H9 (cell line): ENCODE data around the gene OTUB2. TPM values are rescaled to one million over a fixed set of nuclear protein-coding genes. Genes with fewer than 3 reads are reported as not detected.

Experiments used
- DNase-seq: peaks from one replicate; pipeline ENCODE4 v3.0.0-alpha.2; 2017
- H2AFZ ChIP-seq: one replicate; pipeline ENCODE4 v1.6.1; 2013; ENCODE audit warnings: mild to moderate bottlenecking, low read length, control low read depth, moderate library complexity
- H2AK5ac ChIP-seq: 2 replicates; pipeline ENCODE4 v1.6.1; 2013; ENCODE audit warnings: low read length, control low read depth, mixed read lengths; ENCODE audit not compliant: insufficient read length
- H2BK120ac ChIP-seq: one replicate; pipeline ENCODE4 v1.6.1; 2013; ENCODE audit warnings: low read depth, mild to moderate bottlenecking, low read length, control low read depth, inconsistent platforms; ENCODE audit not compliant: poor library complexity, severe bottlenecking
- H2BK12ac ChIP-seq: 2 replicates; pipeline ENCODE4 v1.6.1; 2013; ENCODE audit warnings: low read length, control low read depth, mixed read lengths, low read depth; ENCODE audit not compliant: insufficient read length
- H2BK15ac ChIP-seq: 2 replicates; pipeline ENCODE4 v1.6.1; 2013; ENCODE audit warnings: low read depth, low read length, control low read depth
- H2BK20ac ChIP-seq: one replicate; pipeline ENCODE4 v1.6.1; 2013; ENCODE audit warnings: low read depth, mild to moderate bottlenecking, low read length, control low read depth, inconsistent platforms; ENCODE audit not compliant: poor library complexity, severe bottlenecking
- H2BK5ac ChIP-seq: 2 replicates; pipeline ENCODE4 v1.6.1; 2013; ENCODE audit warnings: low read length, control low read depth, mixed read lengths; ENCODE audit not compliant: insufficient read length
- H3K14ac ChIP-seq: 2 replicates; pipeline ENCODE4 v1.6.1; 2013; ENCODE audit warnings: low read length, control low read depth; ENCODE audit not compliant: insufficient read depth
- H3K18ac ChIP-seq: 2 replicates; pipeline ENCODE4 v1.6.1; 2013; ENCODE audit warnings: low read depth, mild to moderate bottlenecking, mixed read lengths, low read length, control low read depth; ENCODE audit not compliant: insufficient read length
- H3K23ac ChIP-seq: 2 replicates; pipeline ENCODE4 v1.6.1; 2013; ENCODE audit warnings: low read length, control low read depth, mixed read lengths, low read depth; ENCODE audit not compliant: insufficient read length
- H3K23me2 ChIP-seq: 2 replicates; pipeline ENCODE4 v1.6.1; 2013; ENCODE audit warnings: low read depth, mild to moderate bottlenecking, mixed read lengths, low read length, control low read depth; ENCODE audit not compliant: insufficient read length, poor library complexity, severe bottlenecking
- H3K27ac ChIP-seq: 2 replicates; pipeline ENCODE4 v1.5.1; 2013; ENCODE audit warnings: low read length, control low read depth, mixed read lengths, low read depth; ENCODE audit not compliant: insufficient read length
- H3K27me3 ChIP-seq: 2 replicates; pipeline ENCODE4 v1.6.1; 2013; ENCODE audit warnings: low read length, control low read depth, inconsistent platforms; ENCODE audit not compliant: insufficient read depth
- H3K4ac ChIP-seq: 2 replicates; pipeline ENCODE4 v1.6.1; 2013; ENCODE audit warnings: low read depth, mild to moderate bottlenecking, control low read depth, inconsistent platforms, low read length, moderate library complexity
- H3K4me1 ChIP-seq: 2 replicates; pipeline ENCODE4 v1.6.1; 2013; ENCODE audit warnings: low read length, control low read depth, inconsistent platforms; ENCODE audit not compliant: insufficient read depth
- H3K4me2 ChIP-seq: 2 replicates; pipeline ENCODE4 v1.6.1; 2013; ENCODE audit warnings: low read length, control low read depth, mixed read lengths; ENCODE audit not compliant: insufficient read length, insufficient read depth
- H3K56ac ChIP-seq: 2 replicates; pipeline ENCODE4 v1.6.1; 2013; ENCODE audit warnings: low read depth, mild to moderate bottlenecking, mixed read lengths, low read length, control low read depth; ENCODE audit not compliant: insufficient read length
- H3K79me1 ChIP-seq: 2 replicates; pipeline ENCODE4 v1.6.1; 2013; ENCODE audit warnings: low read depth, mild to moderate bottlenecking, moderate library complexity, low read length, control low read depth, inconsistent platforms; ENCODE audit not compliant: insufficient read depth, poor library complexity, severe bottlenecking
- H3K79me2 ChIP-seq: 2 replicates; pipeline ENCODE4 v1.6.1; 2013; ENCODE audit warnings: low read length, control low read depth, inconsistent platforms; ENCODE audit not compliant: insufficient read depth
- H3K9ac ChIP-seq: 2 replicates; pipeline ENCODE4 v1.6.1; 2013; ENCODE audit warnings: low read length, control low read depth, mixed read lengths; ENCODE audit not compliant: insufficient read length; ENCODE audit errors: extremely low read depth
- H3K9me3 ChIP-seq: one replicate; pipeline ENCODE4 v1.6.1; 2013; ENCODE audit warnings: low read depth, low read length, inconsistent platforms; ENCODE audit not compliant: control insufficient read depth
- H3T11ph ChIP-seq: one replicate; pipeline ENCODE4 v1.6.1; 2013; ENCODE audit warnings: mild to moderate bottlenecking, low read length, control low read depth, inconsistent platforms
- H4K20me1 ChIP-seq: one replicate; pipeline ENCODE4 v1.6.1; 2013; ENCODE audit not compliant: control insufficient read depth, insufficient read length, insufficient read depth
- H4K5ac ChIP-seq: 2 replicates; pipeline ENCODE4 v1.6.1; 2013; ENCODE audit warnings: low read depth, mild to moderate bottlenecking, mixed read lengths, low read length, control low read depth; ENCODE audit not compliant: insufficient read length
- H4K8ac ChIP-seq: replicated peaks from 2 replicates; pipeline ENCODE4 v1.6.1; 2013; ENCODE audit warnings: low read length, control low read depth, mixed read lengths, low read depth; ENCODE audit not compliant: insufficient read length
- H4K91ac ChIP-seq: 2 replicates; pipeline ENCODE4 v1.6.1; 2013; ENCODE audit warnings: low read depth, mild to moderate bottlenecking, moderate library complexity, mixed read lengths, low read length, control low read depth; ENCODE audit not compliant: insufficient read length
- H3K27ac Mint-ChIP-seq, 3 experiments: 2 replicates in 2 of 3; 3 replicates in 1 of 3; pipeline ENCODE4 v1.8.0; 2020 to 2021; ENCODE audit warnings: mixed read lengths in 3 of 3, mild to moderate bottlenecking in 1 of 3, moderate library complexity in 1 of 3
- H3K27me3 Mint-ChIP-seq: 2 replicates; pipeline ENCODE4 v1.8.0; 2021; ENCODE audit warnings: low read depth, mild to moderate bottlenecking, moderate library complexity, mixed read lengths
- H3K36me3 Mint-ChIP-seq, 3 experiments: 2 replicates in 2 of 3; 3 replicates in 1 of 3; pipeline ENCODE4 v1.8.0; 2020 to 2021; ENCODE audit warnings: low read depth in 3 of 3, mixed read lengths in 3 of 3; ENCODE audit not compliant: insufficient read depth in 1 of 3
- H3K4me1 Mint-ChIP-seq, 2 experiments: 2 replicates each; pipeline ENCODE4 v1.8.0; 2020; ENCODE audit warnings: mixed read lengths in 2 of 2
- H3K4me3 Mint-ChIP-seq, 2 experiments: 2 replicates in 1 of 2; 3 replicates in 1 of 2; pipeline ENCODE4 v1.8.0; 2020 to 2021; ENCODE audit warnings: mild to moderate bottlenecking in 2 of 2, mixed read lengths in 2 of 2, moderate library complexity in 1 of 2
- H3K9me3 Mint-ChIP-seq, 2 experiments: 2 replicates in 1 of 2; 3 replicates in 1 of 2; pipeline ENCODE4 v1.8.0; 2020; ENCODE audit warnings: mild to moderate bottlenecking in 2 of 2, mixed read lengths in 2 of 2, moderate library complexity in 1 of 2
- WGBS: extraction: QIAGEN DNeasy Blood & Tissue Kit; methylation state at CpG from one replicate; pipeline ENCODE4 v1.1.7; 2013; ENCODE audit warnings: missing lambda C conversion rate, low lambda C conversion rate, mixed read lengths; ENCODE audit not compliant: insufficient read length; ENCODE audit errors: extremely low coverage; 5-methylcytosine and 5-hydroxymethylcytosine counted together
- total RNA-seq: library from RNA; stranded (reverse); gene quantifications from 2 replicates; pipeline ENCODE4 v1.2.1, GENCODE V29; 2021
- TF ChIP-seq, protein P1 (sequence below): fragments of 200-600 bp; sonication (generic); conservative IDR thresholded peaks from 3 replicates; pipeline ENCODE4 v1.8.0; 2021; ENCODE audit warnings: antibody characterized with exemption, mild to moderate bottlenecking

OTUB2 gene
- total RNA-seq, 1 experiment from 2014 or later = 3.6 TPM

DNA sequence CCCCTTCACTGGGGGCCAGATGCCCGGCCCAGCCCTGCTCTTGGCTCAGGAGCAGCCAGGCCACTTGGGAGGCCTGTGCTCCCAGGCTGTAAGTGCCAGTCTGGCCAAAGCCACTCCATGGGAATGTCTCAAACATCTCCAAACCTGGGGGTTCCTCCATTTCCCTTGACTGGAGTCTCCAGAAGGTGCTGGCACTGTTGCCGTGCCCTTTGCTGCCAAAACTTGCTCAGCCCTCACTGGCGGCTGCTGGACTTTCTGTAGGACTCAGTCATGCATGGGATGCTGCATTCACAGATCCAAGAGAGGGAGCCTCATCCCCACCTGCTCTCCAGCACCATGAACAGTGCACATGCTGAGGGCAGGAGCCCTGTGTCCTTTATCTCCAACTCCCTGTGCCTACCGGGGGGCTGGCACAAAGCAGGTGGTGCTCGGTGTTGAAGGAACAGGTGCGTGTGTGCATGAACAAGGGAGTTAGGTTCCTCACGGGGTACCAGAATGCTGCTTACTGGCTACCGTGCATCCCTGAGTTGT is 9.6 kb upstream of the OTUB2 start:
- H3K36me3 Mint-ChIP-seq = no peaks in the 10 kb centered on the region
- H3K23ac ChIP-seq = no peak overlapping the region
- H3K79me2 ChIP-seq = no peaks in the 10 kb centered on the region
- H2BK20ac ChIP-seq = no peak overlapping the region
- no peak overlapping the region for H2BK120ac ChIP-seq
- no CpG with 5 or more reads among the region's 8 CpGs for WGBS
- DNase-seq = no peak
- peaks cover 4 to 22% of the 10 kb centered on the region in 2 experiments; a peak in 3 of 4 replicates for H3K4me1 Mint-ChIP-seq
- no peak overlapping the region for H4K91ac ChIP-seq
- H2BK12ac ChIP-seq = no peak overlapping the region
- H2BK5ac ChIP-seq = no peak overlapping the region
- H3K9me3 Mint-ChIP-seq = no peaks in the 10 kb centered on the region; a peak in 1 of 5 replicates
- H3K4me1 ChIP-seq = no peaks in the 10 kb centered on the region
- H3K56ac ChIP-seq = no peak overlapping the region
- no peaks in the 10 kb centered on the region for H3K79me1 ChIP-seq
- no peak overlapping the region for H3K18ac ChIP-seq
- H3K23me2 ChIP-seq = no peaks in the 10 kb centered on the region
- H2AK5ac ChIP-seq = no peak overlapping the region
- H4K5ac ChIP-seq = no peak overlapping the region
- no peak overlapping the region for H3K14ac ChIP-seq
- H2BK15ac ChIP-seq = no peak overlapping the region
- no peak overlapping the region for H3T11ph ChIP-seq
- no peak overlapping the region for H3K4ac ChIP-seq
- H3K27ac ChIP-seq = no peak overlapping the region
- no peaks in the 10 kb centered on the region for H3K9me3 ChIP-seq
- no peak overlapping the region; a peak in 1 of 5 replicates for H3K4me3 Mint-ChIP-seq
- H4K20me1 ChIP-seq = no peaks in the 10 kb centered on the region
- H2AFZ ChIP-seq = no peak overlapping the region
- no peaks in the 10 kb centered on the region for H3K27me3 ChIP-seq
- H4K8ac ChIP-seq = no peak overlapping the region
- no peak overlapping the region for H3K4me2 ChIP-seq
- TF ChIP-seq, protein P1, sequence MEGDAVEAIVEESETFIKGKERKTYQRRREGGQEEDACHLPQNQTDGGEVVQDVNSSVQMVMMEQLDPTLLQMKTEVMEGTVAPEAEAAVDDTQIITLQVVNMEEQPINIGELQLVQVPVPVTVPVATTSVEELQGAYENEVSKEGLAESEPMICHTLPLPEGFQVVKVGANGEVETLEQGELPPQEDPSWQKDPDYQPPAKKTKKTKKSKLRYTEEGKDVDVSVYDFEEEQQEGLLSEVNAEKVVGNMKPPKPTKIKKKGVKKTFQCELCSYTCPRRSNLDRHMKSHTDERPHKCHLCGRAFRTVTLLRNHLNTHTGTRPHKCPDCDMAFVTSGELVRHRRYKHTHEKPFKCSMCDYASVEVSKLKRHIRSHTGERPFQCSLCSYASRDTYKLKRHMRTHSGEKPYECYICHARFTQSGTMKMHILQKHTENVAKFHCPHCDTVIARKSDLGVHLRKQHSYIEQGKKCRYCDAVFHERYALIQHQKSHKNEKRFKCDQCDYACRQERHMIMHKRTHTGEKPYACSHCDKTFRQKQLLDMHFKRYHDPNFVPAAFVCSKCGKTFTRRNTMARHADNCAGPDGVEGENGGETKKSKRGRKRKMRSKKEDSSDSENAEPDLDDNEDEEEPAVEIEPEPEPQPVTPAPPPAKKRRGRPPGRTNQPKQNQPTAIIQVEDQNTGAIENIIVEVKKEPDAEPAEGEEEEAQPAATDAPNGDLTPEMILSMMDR = no peak
- peaks cover 18% of the 10 kb centered on the region for H3K27me3 Mint-ChIP-seq
- no peak overlapping the region for H3K27ac Mint-ChIP-seq
- H3K9ac ChIP-seq = no peak overlapping the region
